Measurements from ENCODE around the gene CASKIN1.

CASKIN1 gene

GRCh38 chr16:2190659-2191445 is 5.6 kb downstream of the CASKIN1 start:
- DNase-seq, result no peak

DNA sequence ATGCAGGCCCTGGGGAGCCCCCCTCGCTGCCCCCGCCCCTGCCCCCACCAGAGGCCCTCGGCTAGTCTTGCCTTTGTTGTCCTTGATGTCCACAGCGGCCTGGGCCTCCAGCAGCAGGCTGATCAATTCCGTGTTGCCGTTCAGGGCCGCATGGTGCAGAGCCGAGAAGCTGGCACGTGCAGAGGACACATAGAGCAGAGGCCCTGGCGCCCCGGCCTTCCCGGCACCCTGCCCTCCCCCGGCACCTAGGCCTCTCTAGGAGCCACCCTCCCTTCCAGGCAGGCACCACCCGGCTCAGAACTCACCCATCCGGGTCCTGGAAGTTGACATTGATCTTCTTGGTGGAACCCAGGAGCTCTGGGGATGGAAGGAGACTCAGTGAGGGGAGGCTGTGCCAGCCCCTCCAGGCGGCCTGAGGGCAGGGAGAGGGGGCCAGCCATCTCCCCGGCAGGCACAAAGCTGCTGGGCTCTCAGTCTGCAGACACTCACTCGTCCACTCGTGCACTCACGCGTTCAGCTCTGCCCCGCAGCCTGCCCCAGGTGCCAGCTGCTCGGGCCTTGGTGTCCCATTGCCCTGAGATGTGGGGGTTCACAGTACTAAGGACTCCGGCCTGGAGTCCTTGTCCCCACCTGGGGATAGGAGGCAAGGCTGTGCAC is 6.3 kb downstream of the CASKIN1 start:
- no peak for DNase-seq

- DNase-seq, result no peak
Measured at GRCh38 chr16:2189252-2189893, 7.0 kb downstream of the CASKIN1 start.

- DNase-seq, result no peak
Measured at GRCh38 chr16:2188395-2188794, 8.0 kb downstream of the CASKIN1 start.

GRCh38 chr16:2187212-2187611 is 9.2 kb downstream of the CASKIN1 start:
- DNase-seq, result no peak

GRCh38 chr16:2186505-2186904 is 9.9 kb downstream of the CASKIN1 start:
- DNase-seq, result no peak

- no peak for DNase-seq
Measured at GRCh38 chr16:2186064-2186463, 10.3 kb downstream of the CASKIN1 start.

GRCh38 chr16:2184962-2185361 is 11.4 kb downstream of the CASKIN1 start:
- DNase-seq, result no peak

GRCh38 chr16:2184346-2184745 is 12.1 kb downstream of the CASKIN1 start:
- no peak for DNase-seq

GRCh38 chr16:2183671-2184070 is 12.7 kb downstream of the CASKIN1 start:
- no peak for DNase-seq

GRCh38 chr16:2181952-2182351 is 14.5 kb downstream of the CASKIN1 start:
- no peak for DNase-seq

DNA sequence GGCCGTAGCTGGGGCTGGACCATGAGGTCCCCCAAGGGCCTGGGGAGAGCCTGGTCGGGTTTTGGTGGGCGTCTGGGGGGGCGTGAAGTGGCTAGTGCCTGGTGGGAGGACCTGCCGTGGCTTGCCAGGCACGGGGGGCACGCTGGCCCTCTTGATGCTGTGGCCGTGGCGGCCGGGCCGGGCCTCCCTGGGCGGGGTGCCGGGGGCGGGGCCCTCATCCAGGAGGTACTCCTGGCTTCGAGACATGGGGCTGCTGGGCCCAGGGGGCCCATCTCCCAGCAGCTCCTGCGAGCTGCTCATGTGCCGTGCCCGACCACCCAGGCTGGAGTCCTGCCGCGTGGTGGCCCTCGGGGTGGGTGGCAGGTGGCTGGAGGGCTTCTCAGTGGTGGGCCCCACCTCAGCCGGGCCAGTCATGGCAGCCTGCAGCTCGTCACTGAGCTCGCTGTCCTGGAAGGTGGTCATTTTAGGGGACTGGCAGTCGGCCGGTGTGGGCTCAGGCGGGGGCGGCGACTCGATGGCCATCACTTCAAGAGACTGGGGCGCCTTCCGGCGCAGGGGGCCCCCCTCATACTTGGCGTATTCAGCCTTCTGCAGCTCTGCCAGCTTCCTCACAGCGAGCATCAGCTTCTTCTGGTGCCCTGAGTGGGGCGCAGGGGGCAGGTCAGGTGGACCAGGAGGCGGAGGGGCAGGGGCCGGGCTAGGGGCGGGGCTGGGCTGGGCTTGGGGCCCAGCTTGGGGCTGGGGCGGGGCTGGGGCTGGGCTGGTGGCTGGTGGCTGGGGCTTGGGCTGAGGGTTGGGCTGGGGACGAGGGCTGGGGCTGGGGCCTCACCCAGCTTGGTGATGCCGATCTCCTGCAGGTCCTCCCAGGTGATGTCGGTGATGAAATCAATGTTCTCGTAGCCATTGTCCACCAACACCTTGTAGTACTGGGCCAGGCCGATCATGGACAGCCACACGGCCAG is 15.2 kb downstream of the CASKIN1 start:
- DNase-seq, result no peak

GRCh38 chr16:2180461-2180860 is 15.9 kb downstream of the CASKIN1 start:
- no peak for DNase-seq

DNA sequence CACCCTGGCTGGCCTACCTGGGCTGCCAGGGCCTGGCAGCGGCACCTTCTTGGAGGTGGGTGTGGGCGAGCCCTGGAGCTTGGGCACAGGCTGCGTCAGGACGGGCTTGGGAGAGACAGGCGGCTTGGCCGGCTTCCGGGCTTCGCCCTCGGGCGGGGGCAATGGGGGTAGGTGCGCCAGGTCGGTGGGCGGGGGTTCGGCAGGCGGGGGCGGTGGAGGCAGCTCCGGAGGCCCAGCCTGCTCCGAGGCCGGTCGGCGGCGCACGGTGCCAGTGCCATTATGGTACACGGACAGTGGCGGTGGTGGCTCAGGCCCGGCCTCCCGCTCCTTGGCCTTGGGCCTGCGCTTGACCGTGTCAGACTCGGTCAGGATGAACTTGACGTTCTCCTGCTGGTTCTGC is 16.8 kb downstream of the CASKIN1 start:
- no peak for DNase-seq

DNA sequence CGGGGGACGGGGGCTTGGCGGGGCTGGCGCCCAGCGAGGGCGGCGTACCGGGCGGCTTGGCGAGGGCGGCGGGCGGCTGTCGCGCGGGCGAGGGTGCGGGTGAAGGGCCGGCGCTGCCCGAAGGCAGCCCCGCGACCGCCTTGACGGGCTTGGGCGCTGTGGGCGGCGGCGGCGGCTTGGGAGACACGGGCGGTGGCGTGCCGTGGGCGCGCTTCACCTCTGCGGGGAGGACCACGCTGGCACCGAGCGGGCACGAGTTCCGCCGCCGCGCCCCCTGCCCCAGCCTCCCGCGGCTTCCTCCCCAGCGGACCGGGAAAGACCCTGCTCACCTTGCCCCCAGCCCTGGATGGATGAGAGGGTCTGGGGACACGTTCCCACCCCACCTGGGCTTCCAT is 17.3 kb downstream of the CASKIN1 start:
- no peak for DNase-seq

GRCh38 chr16:2178321-2179106 is 17.9 kb downstream of the CASKIN1 start:
- DNase-seq, result peak; percentile 61

DNA sequence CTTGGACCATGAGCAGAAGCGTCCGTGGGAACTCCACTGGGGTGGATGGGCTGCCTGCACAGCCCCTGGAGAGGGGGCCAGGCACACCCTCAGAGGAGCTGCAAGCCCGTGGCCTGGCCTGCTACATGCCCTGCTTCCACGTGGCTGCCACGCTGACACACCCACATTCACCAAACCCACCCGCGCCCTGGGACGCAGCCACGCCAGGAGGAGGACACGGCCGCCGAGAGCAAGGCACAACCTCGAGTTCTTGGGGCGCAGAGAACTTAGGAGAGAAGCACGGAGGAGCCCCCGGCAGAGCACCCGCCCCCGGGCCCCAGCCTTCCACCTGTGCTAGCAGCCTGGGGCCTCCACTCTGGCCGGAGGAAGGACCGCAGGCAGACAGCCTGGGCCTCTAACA is 18.8 kb downstream of the CASKIN1 start:
- no peak for DNase-seq

- no peak for DNase-seq
Measured at GRCh38 chr16:2177101-2177500, 19.3 kb downstream of the CASKIN1 start.

- no peak for DNase-seq
Measured at GRCh38 chr16:2176047-2176446, 20.4 kb downstream of the CASKIN1 start.

DNA sequence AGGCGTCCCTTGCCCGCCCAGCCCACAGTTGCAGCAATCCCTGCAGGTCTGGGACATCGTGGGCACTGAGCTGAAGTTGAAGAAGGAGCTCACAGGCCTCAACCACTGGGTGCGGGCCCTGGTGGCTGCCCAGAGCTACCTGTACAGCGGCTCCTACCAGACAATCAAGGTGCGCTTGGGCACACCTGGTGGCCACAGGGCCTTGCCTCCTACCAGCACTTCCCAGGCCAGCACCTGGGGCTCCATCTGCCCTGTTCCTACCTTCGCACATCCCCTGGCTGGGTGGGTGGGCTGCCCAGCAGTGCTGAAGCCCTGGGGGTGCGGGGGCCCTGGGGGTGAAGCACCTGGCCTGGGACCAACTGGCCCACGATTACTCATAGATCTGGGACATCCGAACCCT is 21.0 kb downstream of the CASKIN1 start:
- DNase-seq, result no peak

DNA sequence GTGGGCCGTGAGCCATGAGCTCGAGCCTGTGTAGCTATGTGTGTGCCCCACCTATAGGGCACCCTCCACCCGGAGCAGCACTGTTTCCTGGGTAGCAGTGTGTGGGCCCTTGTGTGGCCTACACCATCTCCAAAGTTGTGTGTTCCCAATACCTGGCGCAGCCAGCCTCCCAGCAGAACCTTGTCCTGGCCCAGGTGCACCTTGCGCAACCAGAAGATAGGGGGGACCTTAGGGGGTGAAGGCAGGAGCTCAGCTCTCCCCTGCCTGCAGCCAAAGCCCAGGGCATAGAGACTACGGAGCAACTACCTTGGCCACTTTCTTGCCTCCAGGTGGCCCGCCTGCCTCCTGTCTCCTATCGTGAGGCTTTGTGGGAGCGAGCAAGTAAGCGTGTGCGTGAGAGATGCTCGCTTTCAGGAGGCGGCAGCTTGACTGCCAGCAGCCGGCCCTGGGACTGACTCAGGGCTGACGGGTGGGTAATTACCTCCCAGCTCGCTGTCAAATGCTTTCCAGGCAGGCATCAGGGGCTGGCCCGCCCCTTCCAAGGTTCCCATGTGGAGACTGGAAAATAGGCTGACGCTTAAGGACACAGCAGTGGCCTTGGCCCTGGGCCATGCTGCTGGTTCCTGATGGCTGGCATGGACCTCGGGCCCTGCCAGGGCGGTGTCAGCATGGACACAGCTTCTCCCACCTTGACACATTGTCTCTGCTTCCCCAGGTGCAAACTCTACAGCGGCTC is 21.8 kb downstream of the CASKIN1 start:
- DNase-seq, result no peak
